Measurements from ENCODE around the gene AK3. TPM values are rescaled to one million over a fixed set of nuclear protein-coding genes. Genes with fewer than 3 reads are reported as not detected.
A peak's percentile ranks its signal among the peaks of the same experiment; 100 is the strongest.
"Not testable (repeated sequence)": the region's sequence is repeated elsewhere in the genome, so short reads cannot be mapped to it uniquely, and the experiment has no call there.

AK3 gene
- total RNA-seq, 1 donor, result 23.7 TPM

DNA sequence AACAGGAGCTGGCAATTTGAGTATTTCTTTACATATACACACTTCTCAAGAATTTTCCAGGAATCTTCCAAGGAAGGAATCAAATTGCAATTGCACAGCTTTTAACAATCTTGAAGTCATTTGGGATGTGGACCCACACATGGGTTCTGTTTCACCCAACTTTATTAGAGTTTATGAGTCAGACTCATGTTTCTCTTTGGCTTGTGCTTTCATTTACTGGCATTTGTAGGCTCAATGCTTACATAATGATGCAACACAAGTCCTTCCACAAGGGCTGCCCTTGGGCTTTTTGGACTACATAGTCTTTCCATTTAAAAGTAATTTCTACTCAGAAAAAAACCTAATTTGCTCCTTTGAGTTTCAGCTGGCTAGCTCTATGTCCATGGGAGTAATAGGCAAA is 66.2 kb downstream of the AK3 start:
- no peak overlapping the region for H3K4me3 ChIP-seq (ENCODE audit: low read length)
- no peaks in the 10 kb centered on the region for H3K9me3 ChIP-seq (ENCODE audit: low read depth, low read length)
- peaks cover 5% of the 10 kb centered on the region for H3K4me1 ChIP-seq (ENCODE audit: insufficient read depth, low read length)
- H3K27me3 ChIP-seq (ENCODE audit: insufficient read depth, low read length), result no peaks in the 10 kb centered on the region

DNA sequence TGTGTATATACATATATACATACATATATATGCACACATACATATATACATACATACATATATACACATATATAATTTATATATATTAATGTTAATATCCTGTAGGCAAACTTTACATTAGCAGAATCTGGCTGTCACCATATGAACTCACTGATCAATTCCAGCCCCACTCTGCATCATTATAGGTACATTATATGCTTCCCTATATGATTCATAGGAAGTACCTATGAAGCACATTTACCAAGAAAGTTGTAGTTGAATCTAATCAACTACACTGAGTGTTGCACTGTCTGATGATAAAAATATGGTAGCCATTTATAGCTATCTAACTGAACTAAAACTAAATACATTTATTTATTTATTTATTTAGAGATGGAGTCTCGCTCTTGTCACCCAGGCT is 69.3 kb downstream of the AK3 start:
- H3K27me3 ChIP-seq (ENCODE audit: insufficient read depth, low read length), result peaks cover 18% of the 10 kb centered on the region
- peaks cover 3% of the 10 kb centered on the region for H3K4me1 ChIP-seq (ENCODE audit: insufficient read depth, low read length)
- H3K9me3 ChIP-seq (ENCODE audit: low read depth, low read length), result no peaks in the 10 kb centered on the region
- no peak overlapping the region for H3K4me3 ChIP-seq (ENCODE audit: low read length)

DNA sequence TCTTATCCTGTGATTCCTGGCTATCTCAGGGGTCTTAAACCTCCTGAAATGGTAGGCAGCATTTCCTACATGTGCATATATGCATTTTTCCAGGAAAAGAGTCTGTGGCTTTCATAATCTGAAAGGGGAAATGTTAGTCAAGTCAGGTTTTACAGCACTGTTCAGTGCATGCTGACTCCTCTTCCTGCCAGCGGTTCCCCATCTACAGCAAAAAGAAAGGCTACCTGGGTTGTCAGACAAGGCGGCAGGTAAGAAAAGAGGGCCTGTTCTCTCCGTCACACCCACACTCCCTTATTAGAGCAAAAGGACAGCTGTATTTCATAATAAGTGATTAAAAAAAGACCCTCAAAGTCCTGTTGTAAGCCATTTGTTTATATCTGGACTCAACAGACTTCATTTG is 70.4 kb downstream of the AK3 start:
- Histone ChIP-seq H3K4me1 (ENCODE audit: insufficient read depth, low read length) (peaks cover 13% of the 10 kb centered on the region), H3K4me3 (ENCODE audit: low read length) (no peak overlapping the region), H3K27me3 (ENCODE audit: insufficient read depth, low read length) (peaks cover 18% of the 10 kb centered on the region)

DNA sequence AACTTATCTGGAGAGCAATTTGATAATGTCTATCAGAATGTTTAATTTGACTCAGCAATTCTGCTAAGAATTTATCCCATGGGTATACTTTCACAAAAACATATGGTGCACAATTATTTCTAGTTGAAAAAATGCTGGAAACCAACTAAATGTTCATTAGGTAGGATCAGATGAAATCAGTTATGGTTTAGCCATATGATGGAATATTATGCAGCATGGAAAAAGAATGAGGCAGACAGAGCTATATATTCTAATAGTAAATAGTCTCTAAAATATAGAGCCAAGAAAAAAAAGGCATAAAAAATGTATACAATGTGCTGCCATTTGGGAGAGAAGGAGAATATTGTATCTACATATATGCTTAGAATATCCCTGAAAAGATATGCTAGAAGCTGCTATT is 71.1 kb downstream of the AK3 start:
- H3K9me3 ChIP-seq (ENCODE audit: low read depth, low read length), result no peaks in the 10 kb centered on the region
- no peak overlapping the region for H3K4me3 ChIP-seq (ENCODE audit: low read length)
- peaks cover 18% of the 10 kb centered on the region for H3K27me3 ChIP-seq (ENCODE audit: insufficient read depth, low read length)
- peaks cover 20% of the 10 kb centered on the region for H3K4me1 ChIP-seq (ENCODE audit: insufficient read depth, low read length)

More for the DNA sequence above, 70.4 kb downstream of the AK3 start:
- no peaks in the 10 kb centered on the region for H3K9me3 ChIP-seq (ENCODE audit: low read depth, low read length)

DNA sequence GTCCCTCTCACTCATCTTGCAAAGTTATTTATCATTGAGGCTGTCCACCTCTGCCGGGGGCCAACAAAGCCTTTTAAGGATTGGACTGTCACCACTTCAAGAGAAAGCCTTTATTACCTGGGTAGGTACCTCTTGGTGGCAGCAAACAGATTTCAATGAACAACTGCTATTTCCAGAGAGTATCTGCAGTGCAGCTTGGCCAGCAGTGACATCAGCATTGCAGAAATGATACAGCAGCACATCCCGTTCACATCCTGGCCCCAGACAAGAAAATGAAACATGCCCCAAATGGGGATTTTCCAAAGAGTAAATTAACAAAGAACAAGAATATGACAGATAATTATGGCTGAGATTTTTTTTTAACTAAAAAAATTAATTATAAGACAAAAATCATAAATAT is 72.4 kb downstream of the AK3 start:
- Histone ChIP-seq H3K9me3 (ENCODE audit: low read depth, low read length) (no peaks in the 10 kb centered on the region), H3K27me3 (ENCODE audit: insufficient read depth, low read length) (peaks cover 18% of the 10 kb centered on the region), H3K4me1 (ENCODE audit: insufficient read depth, low read length) (peaks cover 32% of the 10 kb centered on the region), H3K4me3 (ENCODE audit: low read length) (no peak overlapping the region)

DNA sequence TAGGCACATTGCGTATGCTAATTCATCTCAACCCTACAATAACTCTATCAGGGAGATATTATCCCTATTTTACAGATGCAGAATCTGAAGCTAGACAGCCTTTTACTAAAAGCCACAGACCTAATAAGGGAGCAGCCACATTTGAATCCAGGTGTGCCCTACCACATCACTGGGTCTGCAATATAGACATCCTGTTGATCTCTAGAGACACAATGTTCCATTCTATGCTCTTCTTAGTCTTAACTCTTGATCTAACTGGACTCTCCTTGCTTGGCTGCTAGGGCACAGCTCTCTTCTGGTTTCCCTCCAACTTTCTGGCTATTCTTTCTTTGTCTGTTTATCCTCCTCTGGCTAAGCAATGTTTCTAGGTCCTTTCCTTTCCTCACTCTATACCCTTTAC is 73.3 kb downstream of the AK3 start:
- Histone ChIP-seq H3K4me1 (ENCODE audit: insufficient read depth, low read length) (peaks cover 40% of the 10 kb centered on the region), H3K9me3 (ENCODE audit: low read depth, low read length) (no peaks in the 10 kb centered on the region), H3K4me3 (ENCODE audit: low read length) (no peak overlapping the region), H3K27me3 (ENCODE audit: insufficient read depth, low read length) (peaks cover 18% of the 10 kb centered on the region)

DNA sequence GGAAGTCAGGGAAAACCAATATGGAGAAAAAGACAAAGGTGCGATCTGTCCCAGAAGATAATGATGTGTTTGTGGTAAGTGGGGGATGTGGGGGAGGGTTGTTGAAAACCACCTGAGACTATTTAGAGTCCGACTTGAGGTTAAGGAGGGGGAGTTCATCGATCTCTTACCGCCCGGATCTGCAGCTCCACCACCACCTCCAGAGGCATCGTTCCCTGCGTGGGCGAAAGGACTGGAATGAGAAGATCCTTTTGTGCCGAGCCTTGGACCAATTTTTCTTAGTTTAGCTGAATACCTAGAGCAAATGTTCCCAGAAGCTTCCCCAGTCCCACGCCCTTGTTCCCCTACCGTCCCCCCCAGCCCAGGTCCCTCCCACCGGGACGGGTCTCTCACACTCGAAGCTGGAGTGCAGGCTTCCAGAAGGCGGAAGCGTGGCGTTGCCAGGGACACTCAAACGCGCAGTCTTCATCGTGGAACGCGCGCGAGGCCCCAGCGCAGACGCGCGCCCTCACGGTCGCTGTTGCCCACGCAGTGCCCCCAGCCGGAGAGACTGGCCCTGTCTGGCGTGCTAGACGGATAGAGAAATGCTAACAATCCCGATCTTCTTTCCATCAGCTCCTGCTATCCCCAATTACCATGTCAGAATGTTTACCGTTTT is 74.8 kb downstream of the AK3 start, which contains the start of gene SPATA6L:
SPATA6L (minus strand) TSS at position 439 of the 658 bp plus-strand sequence; CDS start at position 209, 230 bp downstream.
- Histone ChIP-seq H3K4me3 (ENCODE audit: low read length) (peak within 1 kb of the TSS; percentile 28), H3K4me1 (ENCODE audit: insufficient read depth, low read length) (peaks cover 48% of the 10 kb centered on the region), H3K9me3 (ENCODE audit: low read depth, low read length) (no peaks in the 10 kb centered on the region), H3K27me3 (ENCODE audit: insufficient read depth, low read length) (peaks cover 18% of the 10 kb centered on the region)

DNA sequence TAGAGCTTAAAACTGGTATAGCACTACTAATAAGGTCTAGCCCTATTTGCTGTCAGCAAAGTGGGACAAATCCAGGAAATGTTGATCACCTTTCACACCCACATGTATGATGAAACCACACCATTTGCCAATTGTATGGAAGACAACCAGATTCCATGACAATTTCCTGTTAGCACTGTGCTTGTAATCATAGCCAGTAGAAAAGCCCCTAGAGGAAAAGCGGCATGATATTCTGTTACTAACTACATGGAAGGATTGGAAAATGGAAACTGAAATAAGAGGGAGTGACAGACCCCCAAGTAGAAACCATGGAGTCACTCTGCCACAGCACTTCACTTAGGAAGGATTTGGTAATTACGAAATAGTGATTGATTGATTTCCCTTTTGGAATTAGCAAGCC is 75.6 kb downstream of the AK3 start:
- Histone ChIP-seq H3K27me3 (ENCODE audit: insufficient read depth, low read length) (peaks cover 18% of the 10 kb centered on the region), H3K4me1 (ENCODE audit: insufficient read depth, low read length) (peaks cover 48% of the 10 kb centered on the region), H3K4me3 (ENCODE audit: low read length) (no peak overlapping the region), H3K9me3 (ENCODE audit: low read depth, low read length) (no peaks in the 10 kb centered on the region)

DNA sequence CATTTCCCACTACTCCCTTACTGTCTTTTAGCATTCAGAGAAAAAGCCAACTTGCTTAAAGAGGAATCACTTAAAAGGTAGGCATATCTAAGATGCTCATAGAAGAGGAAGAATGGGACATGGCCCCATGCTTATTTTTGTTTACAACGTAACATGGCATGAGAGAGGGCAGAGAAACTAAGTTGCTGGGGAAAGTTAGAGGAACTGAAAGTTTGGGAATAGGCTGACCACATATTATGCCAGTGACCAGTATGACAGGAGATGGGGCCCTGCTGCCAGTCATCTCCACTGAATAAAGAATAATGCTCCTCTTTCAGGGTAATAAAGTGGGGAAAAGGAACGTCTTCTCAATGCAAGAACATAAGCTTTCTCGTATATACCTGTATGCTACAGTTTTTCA is 77.0 kb downstream of the AK3 start:
- Histone ChIP-seq H3K9me3 (ENCODE audit: low read depth, low read length) (no peaks in the 10 kb centered on the region), H3K27me3 (ENCODE audit: insufficient read depth, low read length) (peaks cover 18% of the 10 kb centered on the region), H3K4me3 (ENCODE audit: low read length) (no peak overlapping the region), H3K4me1 (ENCODE audit: insufficient read depth, low read length) (peaks cover 48% of the 10 kb centered on the region)

DNA sequence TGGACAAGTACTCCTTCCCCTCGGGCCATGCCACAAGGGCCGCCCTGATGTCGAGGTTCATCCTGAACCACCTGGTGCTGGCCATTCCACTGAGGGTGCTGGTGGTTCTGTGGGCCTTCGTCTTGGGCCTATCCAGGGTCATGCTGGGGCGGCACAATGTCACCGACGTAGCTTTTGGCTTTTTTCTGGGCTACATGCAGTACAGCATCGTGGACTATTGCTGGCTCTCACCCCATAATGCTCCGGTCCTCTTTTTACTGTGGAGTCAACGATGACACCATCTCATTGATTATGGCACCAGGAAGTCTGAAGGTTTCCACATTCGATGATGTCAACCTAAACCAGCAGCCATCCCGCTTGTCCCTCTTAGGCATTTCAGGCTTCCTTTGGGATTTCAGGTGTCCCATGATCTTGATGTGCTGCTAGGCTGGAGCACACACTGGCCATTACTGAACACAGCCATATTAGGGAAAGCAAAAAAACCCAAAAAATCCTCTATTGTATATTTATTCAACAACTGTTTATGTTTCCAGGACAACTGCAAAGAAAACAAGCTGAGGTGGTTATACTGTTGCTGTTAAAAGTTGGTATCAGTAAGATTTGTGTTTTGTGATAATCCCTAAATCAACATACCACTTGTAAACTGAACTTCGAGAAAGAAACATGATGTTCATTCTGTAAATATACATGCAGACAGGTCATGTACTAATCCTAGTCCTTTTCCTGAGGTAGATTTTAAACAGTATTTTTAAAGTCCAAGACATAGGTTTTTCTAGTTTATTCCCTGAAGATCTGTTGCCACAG is 77.8 kb downstream of the AK3 start:
- Histone ChIP-seq H3K27me3 (ENCODE audit: insufficient read depth, low read length) (peaks cover 12% of the 10 kb centered on the region), H3K4me3 (ENCODE audit: low read length) (peak overlapping the region; percentile 80), H3K4me1 (ENCODE audit: insufficient read depth, low read length) (peaks cover 45% of the 10 kb centered on the region), H3K9me3 (ENCODE audit: low read depth, low read length) (no peaks in the 10 kb centered on the region)

DNA sequence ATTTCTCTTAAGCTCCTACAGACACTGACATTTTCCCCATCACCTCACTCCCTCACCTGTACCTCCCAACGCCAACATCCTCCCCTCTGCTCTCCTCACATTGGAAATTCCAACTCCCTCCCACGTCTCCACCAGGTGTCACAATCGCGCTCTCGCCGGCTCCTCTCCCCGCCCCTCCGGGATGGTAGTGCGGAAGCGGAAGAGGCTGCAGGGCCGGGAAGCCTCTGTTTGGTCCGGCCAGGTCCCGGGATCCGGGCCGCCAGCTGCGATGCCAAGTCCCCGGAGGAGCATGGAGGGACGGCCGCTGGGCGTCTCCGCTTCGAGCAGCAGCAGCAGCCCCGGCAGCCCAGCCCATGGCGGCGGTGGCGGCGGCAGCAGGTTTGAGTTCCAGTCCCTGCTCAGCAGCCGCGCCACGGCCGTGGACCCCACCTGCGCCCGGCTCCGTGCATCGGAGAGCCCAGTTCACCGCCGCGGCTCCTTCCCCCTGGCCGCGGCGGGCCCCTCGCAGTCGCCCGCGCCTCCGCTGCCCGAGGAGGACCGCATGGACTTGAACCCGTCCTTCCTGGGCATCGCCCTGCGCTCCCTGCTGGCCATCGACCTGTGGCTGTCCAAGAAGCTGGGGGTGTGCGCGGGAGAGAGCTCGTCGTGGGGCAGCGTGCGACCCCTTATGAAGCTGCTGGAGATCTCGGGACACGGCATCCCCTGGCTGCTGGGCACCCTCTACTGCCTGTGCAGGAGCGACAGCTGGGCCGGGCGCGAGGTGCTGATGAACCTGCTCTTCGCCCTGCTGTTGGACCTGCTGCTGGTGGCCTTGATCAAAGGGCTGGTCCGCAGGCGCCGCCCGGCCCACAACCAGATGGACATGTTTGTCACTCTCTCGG is 78.7 kb downstream of the AK3 start, which contains the start of gene PLPP6:
PLPP6 (plus strand) TSS at position 187 of the 881 bp plus-strand sequence; CDS start at position 269, 82 bp downstream.
- Histone ChIP-seq H3K9me3 (ENCODE audit: low read depth, low read length) (no peaks in the 10 kb centered on the region), H3K27me3 (ENCODE audit: insufficient read depth, low read length) (peaks cover 6% of the 10 kb centered on the region), H3K4me3 (ENCODE audit: low read length) (peak within 1 kb of the TSS; percentile 80), H3K4me1 (ENCODE audit: insufficient read depth, low read length) (peaks cover 45% of the 10 kb centered on the region)

DNA sequence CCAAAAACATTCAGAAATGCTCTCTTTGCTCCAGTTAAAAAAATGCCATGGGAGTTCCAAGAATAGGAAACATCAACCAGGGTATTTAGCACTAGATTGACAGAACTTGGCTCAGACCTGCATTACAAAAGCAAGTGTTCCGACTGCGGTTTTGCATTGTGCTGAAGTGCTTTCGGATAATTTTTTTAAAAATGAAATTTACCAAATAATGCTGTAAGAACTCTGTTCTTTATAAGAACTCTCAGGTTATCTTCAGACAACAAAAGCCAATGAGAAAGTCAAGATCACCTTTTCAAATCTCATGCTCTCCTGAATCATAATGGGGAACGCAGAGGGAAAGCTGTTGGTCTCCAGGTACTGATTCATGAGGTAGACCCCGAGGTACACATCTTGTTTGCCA is 79.4 kb downstream of the AK3 start:
- Histone ChIP-seq H3K9me3 (ENCODE audit: low read depth, low read length) (no peaks in the 10 kb centered on the region), H3K4me3 (ENCODE audit: low read length) (peak overlapping the region; percentile 80), H3K4me1 (ENCODE audit: insufficient read depth, low read length) (peaks cover 45% of the 10 kb centered on the region), H3K27me3 (ENCODE audit: insufficient read depth, low read length) (no peaks in the 10 kb centered on the region)

DNA sequence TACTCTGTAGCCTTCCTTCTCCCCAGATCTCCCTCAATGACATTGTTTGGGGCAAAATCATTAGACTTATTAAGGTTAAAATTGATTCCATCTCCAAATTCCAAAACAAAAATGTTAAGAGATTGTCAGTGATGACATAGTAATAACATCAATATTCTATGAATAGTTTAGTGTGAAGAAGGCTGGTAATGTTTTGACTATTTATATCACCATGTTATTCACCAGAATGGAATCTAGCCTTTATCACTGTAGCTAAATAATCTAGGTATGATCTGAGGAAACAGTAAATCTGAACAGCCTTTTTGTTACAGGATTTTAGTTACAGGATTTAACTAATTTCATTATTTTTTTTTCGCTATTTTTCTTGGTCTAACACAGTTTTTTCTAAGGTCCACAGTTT is 79.8 kb downstream of the AK3 start:
- H3K4me3 ChIP-seq (ENCODE audit: low read length), result no peak overlapping the region
- no peaks in the 10 kb centered on the region for H3K9me3 ChIP-seq (ENCODE audit: low read depth, low read length)
- no peaks in the 10 kb centered on the region for H3K27me3 ChIP-seq (ENCODE audit: insufficient read depth, low read length)

DNA sequence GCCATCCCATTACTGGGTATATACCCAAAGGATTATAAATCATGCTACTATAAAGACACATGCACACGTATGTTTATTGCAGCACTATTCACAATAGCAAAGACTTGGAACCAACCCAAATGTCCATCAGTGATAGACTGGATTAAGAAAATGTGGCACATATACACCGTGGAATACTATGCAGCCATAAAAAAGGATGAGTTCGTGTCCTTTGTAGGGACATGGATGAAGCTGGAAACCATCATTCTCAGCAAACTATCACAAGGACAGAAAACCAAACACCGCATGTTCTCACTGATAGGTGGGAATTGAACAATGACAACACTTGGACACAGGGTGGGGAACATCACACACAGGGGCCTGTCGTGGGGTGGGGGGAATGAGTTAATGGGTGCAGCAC is 80.3 kb downstream of the AK3 start:
- H3K4me3 ChIP-seq (ENCODE audit: low read length); H3K9me3 ChIP-seq (ENCODE audit: low read depth, low read length); H3K27me3 ChIP-seq (ENCODE audit: insufficient read depth, low read length): not testable (repeated sequence)
- H3K4me1 ChIP-seq (ENCODE audit: insufficient read depth, low read length), result peaks cover 36% of the 10 kb centered on the region

More for the DNA sequence above, 79.8 kb downstream of the AK3 start:
- H3K4me1 ChIP-seq (ENCODE audit: insufficient read depth, low read length), result peaks cover 40% of the 10 kb centered on the region
